ENCODE data around the gene TTC7B.
"Not testable (repeated sequence)": the region's sequence is repeated elsewhere in the genome, so short reads cannot be mapped to it uniquely, and the experiment has no call there.

The TTC7B gene

DNA sequence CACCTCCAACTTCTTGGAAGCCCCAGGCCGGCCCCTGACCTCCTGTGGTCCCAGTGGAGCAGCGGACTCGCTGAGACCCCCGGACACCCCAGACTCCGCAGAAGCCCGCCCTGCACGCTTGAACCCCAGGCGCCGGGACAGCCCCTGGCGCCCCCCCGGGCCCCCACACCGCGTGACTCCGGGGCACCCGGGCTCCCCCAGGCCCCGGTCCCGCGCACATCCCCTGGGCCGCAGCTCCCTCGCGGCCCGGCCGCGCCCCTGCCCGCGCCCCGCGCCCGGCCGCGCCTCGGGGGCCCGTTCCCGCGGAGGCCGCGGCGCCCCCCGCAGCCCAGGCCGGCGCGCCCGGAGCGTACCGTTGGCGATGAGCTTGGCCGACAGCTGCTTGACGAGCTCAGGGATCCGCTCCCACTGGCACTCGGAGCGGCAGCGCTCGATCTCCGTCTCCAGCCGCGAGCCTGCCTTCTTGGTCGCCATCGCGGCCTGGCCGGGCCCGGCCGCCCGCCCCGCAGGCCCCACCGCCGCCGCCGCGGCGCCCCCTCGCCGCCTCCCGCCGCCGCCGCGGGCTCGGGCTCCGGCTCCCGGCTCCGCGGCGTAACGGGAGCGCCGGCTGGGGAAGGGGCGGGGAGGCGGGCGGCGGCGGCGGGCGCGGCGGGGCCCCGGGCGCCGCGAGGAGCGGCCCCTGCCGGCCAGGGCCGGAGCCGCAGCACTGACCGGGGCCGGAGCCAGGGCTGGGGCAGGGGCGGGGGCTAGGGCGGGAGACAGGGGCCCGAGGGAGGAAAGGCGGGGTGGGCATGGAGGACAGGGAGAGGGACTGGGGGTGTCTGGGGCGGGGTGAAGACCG lies at the start of gene TTC7B:
Gene TTC7B (minus strand): TSS at position 609 of the 841 bp plus-strand sequence. CDS start 135 bp downstream, at position 474.
- no peak for DNase-seq (ENCODE audit: low read depth, low spot score)

- no peak for DNase-seq (ENCODE audit: low read depth, low spot score)
Measured at GRCh38 chr14:90864741-90865140, 48.5 kb upstream of the TTC7B start.

DNA sequence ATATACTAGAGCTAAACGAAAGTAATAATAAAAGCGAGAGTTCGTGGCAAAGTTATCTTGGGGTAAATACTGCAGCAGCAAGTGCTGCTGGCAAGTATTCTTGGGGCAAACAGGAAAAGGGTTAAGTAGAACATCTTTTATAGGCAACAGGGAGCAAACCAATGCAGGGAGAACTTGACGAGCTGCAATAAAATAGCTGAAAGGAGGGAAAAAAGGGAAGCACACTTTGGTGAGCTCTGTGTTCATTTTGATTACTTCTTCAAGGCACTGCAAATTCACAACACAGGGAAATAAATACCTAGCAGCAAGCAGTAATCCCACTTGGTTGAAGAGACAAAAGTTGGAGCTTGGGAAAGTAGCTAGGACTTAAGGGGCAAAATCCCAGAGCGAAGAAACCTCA lies 42.3 kb upstream of the TTC7B start:
- DNase-seq (ENCODE audit: low read depth, low spot score): no peak

GRCh38 chr14:90857866-90858265 lies 41.6 kb upstream of the TTC7B start:
- DNase-seq (ENCODE audit: low read depth, low spot score): no peak

- DNase-seq (ENCODE audit: low read depth, low spot score): not testable (repeated sequence)
Measured at GRCh38 chr14:90856115-90856514, 39.9 kb upstream of the TTC7B start.

DNA sequence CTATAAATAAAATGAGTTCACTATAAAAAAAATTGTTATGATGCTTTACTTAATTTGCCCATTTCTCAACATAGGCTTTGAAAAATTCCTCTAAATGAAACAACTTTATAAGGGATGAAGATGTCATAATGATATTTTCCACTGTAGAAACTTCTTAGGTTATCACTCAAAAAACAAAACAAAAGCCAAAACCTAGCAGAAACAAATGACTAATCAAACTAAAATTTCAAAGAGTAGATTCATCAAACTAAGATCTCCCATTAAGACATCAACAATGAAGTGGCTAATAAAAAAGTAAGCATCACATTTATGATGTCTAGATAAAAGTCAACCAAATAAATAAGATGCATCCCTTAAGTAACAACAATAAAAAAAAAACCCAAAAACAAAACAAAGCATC lies 36.9 kb upstream of the TTC7B start:
- DNase-seq (ENCODE audit: low read depth, low spot score): no peak

DNA sequence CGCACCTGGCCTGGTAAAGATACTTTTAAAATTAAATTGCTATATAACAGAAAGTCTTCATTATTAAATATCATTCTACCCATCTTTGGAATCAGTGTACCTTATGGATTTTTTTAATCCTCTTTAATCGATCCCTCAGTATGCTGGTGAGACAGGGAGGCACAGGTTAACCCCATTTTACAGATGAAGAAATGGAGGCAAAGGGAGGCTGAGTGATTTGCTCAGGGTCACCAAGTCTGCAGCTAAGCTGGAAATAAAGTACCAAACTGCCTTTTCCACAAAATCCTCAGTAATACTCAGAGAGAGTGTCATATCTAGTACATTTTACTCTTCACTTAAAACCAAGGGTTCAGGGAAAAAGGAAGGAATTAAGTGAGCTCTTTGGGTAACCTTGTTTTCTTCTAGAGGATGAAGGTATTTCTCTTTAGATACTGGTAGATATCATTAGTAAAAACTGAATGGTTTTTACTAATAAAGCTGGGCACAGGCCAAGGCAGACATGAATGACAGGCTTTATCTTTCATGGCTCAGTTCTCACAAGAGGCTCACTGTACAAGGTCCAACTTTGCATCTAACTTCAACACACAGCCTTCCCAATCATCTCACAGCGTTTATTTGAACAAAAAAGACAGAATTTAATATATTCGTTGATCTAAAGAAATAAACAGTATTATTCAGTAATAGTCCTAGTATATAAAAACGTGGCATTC lies 35.3 kb upstream of the TTC7B start:
- DNase-seq (ENCODE audit: low read depth, low spot score): no peak

DNA sequence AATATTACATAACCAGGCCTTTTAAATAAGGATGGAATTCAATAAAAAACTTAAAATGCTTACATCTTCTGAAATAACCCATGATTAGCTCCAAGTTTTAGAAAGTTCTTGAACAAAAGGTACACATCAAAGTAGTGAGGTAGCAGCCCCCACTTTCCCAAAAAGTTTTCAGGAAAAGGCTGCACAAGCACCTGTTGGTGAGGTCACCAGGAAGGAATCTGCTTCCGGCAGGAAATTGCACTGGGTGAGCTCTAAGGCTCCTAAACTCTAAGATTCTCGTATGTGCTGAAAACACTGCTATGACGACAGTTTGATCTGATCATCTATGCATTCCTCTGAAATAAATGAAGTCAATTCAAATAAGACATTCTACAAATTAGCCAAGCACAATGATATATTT lies 34.3 kb upstream of the TTC7B start:
- no peak for DNase-seq (ENCODE audit: low read depth, low spot score)

- DNase-seq (ENCODE audit: low read depth, low spot score): no peak
Measured at GRCh38 chr14:90849787-90850444, 33.7 kb upstream of the TTC7B start.

DNA sequence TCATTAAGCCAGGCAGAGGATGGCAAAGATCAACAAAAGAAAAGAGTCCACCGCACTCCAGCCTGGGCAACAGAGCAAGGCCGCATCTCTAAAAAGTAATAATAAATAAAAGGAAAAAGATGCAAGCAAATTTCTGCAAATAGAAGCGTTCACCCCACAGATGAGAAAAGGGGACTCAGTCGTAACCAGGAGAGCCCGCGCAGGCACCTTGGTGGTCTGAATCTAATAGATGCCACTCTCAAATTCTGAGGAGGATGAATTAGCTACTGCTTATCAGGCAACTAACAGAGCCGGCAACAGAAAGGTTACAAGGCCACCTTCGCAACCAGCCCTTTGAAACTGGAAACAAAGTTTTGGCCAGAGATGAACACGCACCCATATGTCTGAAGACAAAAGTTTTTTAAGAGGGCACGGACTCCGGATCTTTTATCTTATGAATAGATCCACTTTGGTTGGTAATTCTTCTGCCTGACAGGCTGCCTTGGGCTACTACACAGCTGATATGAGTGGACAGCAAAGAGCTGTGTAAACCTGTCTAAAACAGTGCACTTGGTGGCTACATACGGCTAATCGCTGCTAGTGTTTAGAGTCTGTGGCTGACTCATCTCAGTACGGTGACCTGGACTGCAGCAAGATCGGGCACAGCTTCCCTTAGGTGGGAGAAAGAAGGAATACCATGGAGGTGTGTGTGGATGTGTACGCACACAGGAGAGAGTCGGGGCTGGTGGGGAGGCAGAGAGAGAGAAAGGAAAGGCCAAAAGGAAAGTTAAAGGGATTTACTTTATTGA lies 32.9 kb upstream of the TTC7B start:
- DNase-seq (ENCODE audit: low read depth, low spot score): no peak

DNA sequence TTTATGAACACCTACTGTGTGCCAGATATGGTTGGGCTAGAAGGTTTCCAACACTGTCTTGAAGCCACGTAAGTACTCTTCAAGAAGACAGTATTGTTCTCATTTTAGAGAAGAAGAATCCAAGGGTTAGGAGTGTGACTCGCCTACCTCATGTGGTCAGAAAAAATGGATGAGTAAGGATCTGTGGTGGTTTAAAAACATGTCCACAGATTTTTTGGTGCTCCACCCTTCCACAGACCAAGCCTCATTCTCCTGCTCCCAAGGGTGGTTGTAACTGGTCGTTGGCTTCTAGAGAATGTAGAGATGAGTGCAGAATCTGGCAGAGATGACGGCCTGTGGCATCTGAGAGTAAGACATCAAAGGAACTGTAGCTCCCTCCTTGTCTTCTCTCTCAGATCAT lies 30.3 kb upstream of the TTC7B start:
- DNase-seq (ENCODE audit: low read depth, low spot score): no peak

DNA sequence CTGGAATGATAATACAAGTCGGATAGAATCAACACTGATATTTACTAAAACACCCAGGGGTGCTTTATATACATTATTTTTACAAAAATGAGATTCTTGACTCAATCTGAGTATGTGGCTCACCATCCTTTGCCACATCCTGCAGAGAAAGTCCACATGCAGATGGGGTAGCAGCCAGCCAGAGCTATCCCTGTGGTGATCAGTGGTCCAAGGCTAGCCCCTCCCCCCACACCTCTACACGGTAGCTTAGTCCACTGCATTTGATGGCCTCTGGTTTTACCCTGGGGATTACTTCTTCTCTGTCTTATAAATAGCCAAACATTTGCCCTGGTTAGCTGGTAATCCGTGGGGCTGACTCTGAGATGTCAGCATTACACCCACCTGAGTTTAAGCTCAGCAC lies 28.1 kb upstream of the TTC7B start:
- no peak for DNase-seq (ENCODE audit: low read depth, low spot score)

- DNase-seq (ENCODE audit: low read depth, low spot score): no peak
Measured at GRCh38 chr14:90842726-90843125, 26.5 kb upstream of the TTC7B start.

GRCh38 chr14:90840667-90841066 lies 24.4 kb upstream of the TTC7B start:
- DNase-seq (ENCODE audit: low read depth, low spot score): not testable (repeated sequence)

- DNase-seq (ENCODE audit: low read depth, low spot score): no peak
Measured at GRCh38 chr14:90839889-90840266, 23.6 kb upstream of the TTC7B start.

DNA sequence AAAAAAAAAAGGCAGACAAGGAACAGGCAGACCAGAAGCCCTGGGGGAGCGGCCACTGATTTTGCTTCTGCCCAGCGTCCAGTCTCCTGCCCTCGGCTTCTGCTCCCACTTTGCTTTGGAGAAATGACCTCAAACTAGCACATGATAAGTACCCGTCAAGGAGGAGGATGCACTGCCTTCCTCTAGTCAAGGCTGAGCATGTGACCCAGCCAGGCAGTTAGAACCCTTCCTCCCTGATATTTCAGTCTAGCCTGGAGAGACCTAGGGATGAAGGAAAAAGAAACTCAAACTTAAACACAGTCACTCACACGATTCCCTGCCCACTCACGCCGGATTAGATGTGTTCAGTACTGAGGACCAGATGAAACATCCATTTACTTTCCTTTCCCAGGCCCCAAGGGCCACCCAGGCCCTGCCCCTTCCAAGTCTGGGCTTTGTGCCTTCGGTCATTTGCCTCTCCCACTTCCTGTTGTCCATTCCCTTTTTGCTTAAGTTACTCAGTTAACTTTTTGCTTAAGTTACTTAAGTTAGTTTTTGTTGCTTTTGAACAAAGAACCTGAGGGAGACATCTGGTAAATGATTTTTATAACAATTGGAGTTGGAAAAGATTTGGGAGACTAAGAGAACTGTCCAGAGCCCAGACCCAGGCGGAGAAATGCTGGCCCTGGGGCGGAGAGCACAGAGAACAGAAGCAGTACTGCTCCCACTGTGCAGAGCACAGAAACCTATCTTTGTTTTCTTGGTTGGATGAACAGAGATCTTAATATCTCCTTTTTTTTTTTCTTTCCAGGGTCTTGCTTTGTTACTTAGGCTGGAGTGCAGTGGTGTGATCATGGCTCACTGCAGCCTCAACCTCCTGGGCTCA lies 23.0 kb upstream of the TTC7B start:
- no peak for DNase-seq (ENCODE audit: low read depth, low spot score)

GRCh38 chr14:90838531-90838930 lies 22.3 kb upstream of the TTC7B start:
- not testable (repeated sequence) for DNase-seq (ENCODE audit: low read depth, low spot score)

GRCh38 chr14:90837355-90837754 lies 21.1 kb upstream of the TTC7B start:
- DNase-seq (ENCODE audit: low read depth, low spot score): no peak

DNA sequence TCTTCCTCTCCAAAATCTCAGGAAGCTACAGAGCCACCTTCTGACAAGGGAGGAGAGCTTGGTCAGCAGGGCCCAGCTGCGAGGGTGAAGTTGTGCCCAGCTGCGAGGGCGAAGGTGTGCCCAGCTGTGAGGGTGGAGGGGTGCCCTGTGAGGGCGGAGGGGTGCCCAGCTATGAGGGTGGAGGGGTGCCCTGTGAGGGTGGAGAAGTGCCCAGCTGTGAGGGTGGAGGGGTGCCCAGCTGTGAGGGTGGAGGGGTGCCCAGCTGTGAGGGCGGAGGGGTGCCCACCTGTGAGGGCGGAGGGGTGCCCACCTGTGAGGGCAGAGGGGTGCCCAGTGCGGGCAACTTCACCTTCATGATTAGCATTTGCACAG lies 20.4 kb upstream of the TTC7B start:
- DNase-seq (ENCODE audit: low read depth, low spot score): no peak

- DNase-seq (ENCODE audit: low read depth, low spot score): no peak
Measured at GRCh38 chr14:90831821-90832220, 15.6 kb upstream of the TTC7B start.

All from brain pericyte (primary cell).